B cell (primary cell): ENCODE results near the gene HOXA11. TPM values are rescaled to one million over a fixed set of nuclear protein-coding genes. Genes with fewer than 3 reads are reported as not detected.

Experiments used
- ATAC-seq: fragments of 200-7000 bp; cut with Tn5 transposase; one replicate; pipeline ENCODE4 v1.10.0; 2021; ENCODE audit warnings: low read depth, mild to moderate bottlenecking, moderate number of reproducible peaks, moderate library complexity
- CTCF ChIA-PET: fragments of 350-600 bp; sonication (Branson Sonifier 250); formaldehyde crosslinking; loops from one replicate; lab custom pipeline; 2021; ENCODE audit warnings: antibody characterized with exemption, inconsistent platforms; lab: Charles Lee
- POLR2A ChIA-PET: fragments of 350-600 bp; sonication (Branson Sonifier 250); formaldehyde crosslinking; loops from one replicate; lab custom pipeline; 2021; ENCODE audit warnings: antibody characterized with exemption; lab: Charles Lee
- DNase-seq: peaks from one replicate; pipeline ENCODE4 v3.0.0; 2013
- H2AFZ ChIP-seq: 2 replicates; pipeline ENCODE4 v1.6.1; 2012; ENCODE audit warnings: mild to moderate bottlenecking, low read depth, low read length; ENCODE audit not compliant: insufficient read depth, poor library complexity, severe bottlenecking
- H3K27ac ChIP-seq, 2 donors: 1 replicate in 1 of 2; 2 replicates in 1 of 2; pipeline ENCODE4 v1.5.1; 2012 to 2013; ENCODE audit warnings: low read length in 2 of 2, mild to moderate bottlenecking in 2 of 2, moderate library complexity in 1 of 2
- H3K27me3 ChIP-seq, 4 experiments: fragments of 200-600 bp in 1 of 4; sonication (generic) in 1 of 4; replicated peaks in 1 of 4; 1 replicate in 2 of 4; 2 replicates in 2 of 4; pipeline versions ENCODE4 v1.6.1 to v1.7.0; 2013 to 2016; ENCODE audit warnings: low read length in 3 of 4, mild to moderate bottlenecking in 2 of 4, mixed read lengths in 1 of 4, moderate library complexity in 1 of 4; ENCODE audit not compliant: insufficient read depth in 4 of 4, control insufficient read depth in 3 of 4; ENCODE audit errors: control extremely low read depth in 1 of 4
- H3K36me3 ChIP-seq, 2 experiments: replicated peaks in 1 of 2; 1 replicate in 1 of 2; 2 replicates in 1 of 2; pipeline versions ENCODE4 v1.6.1 to v1.7.1; 2013; ENCODE audit warnings: low read length in 1 of 2; ENCODE audit not compliant: insufficient read depth in 2 of 2, control insufficient read depth in 1 of 2; ENCODE audit errors: control extremely low read depth in 1 of 2, extremely low read depth in 1 of 2
- H3K4me1 ChIP-seq, 2 donors: fragments of 200-600 bp in 1 of 2; sonication (generic) in 1 of 2; 1 replicate in 1 of 2; 2 replicates in 1 of 2; pipeline versions ENCODE4 v1.5.1 to v1.6.1; 2013 to 2017; ENCODE audit warnings: low read length in 2 of 2; ENCODE audit not compliant: control insufficient read depth in 2 of 2, insufficient read depth in 2 of 2
- H3K4me2 ChIP-seq: replicated peaks from 2 replicates; pipeline ENCODE3; 2012; ENCODE audit warnings: mild to moderate bottlenecking, low read depth, low read length; ENCODE audit not compliant: poor library complexity, severe bottlenecking
- H3K4me3 ChIP-seq, 5 experiments: fragments of 200-600 bp in 1 of 5; sonication (generic) in 1 of 5; 1 replicate in 3 of 5; 2 replicates in 2 of 5; pipeline versions ENCODE4 v1.5.1 to v1.7.0; 2011 to 2016; ENCODE audit warnings: low read length in 4 of 5, mild to moderate bottlenecking in 4 of 5, low read depth in 2 of 5, control low read depth in 1 of 5, moderate library complexity in 1 of 5; ENCODE audit not compliant: insufficient read depth in 1 of 5; ENCODE audit errors: control extremely low read depth in 1 of 5, extremely low read depth in 1 of 5
- H3K79me2 ChIP-seq: fragments of 200-600 bp; sonication (generic); one replicate; pipeline ENCODE4 v1.6.0; 2016; ENCODE audit warnings: low read length; ENCODE audit not compliant: control insufficient read depth, insufficient read depth
- H3K9ac ChIP-seq: fragments of 200-600 bp; sonication (generic); 2 replicates; pipeline ENCODE4 v1.6.1; 2017; ENCODE audit warnings: mild to moderate bottlenecking, low read length, moderate library complexity
- H3K9me3 ChIP-seq, 3 donors: one replicate each; pipeline versions ENCODE4 v1.6.1 to v1.7.1; 2013; ENCODE audit warnings: low read length in 2 of 3; ENCODE audit not compliant: control insufficient read depth in 2 of 3, insufficient read depth in 1 of 3; ENCODE audit errors: control extremely low read depth in 1 of 3
- H4K20me1 ChIP-seq: 2 replicates; pipeline ENCODE4 v1.6.0; 2012; ENCODE audit warnings: mild to moderate bottlenecking, low read length; ENCODE audit not compliant: insufficient read depth, control insufficient read depth, poor library complexity, severe bottlenecking
- H3K27ac Mint-ChIP-seq: one replicate; pipeline ENCODE4 v1.8.0; 2021; ENCODE audit warnings: mixed read lengths
- H3K27me3 Mint-ChIP-seq: one replicate; pipeline ENCODE4 v1.8.0; 2021; ENCODE audit warnings: mixed read lengths
- H3K4me1 Mint-ChIP-seq: one replicate; pipeline ENCODE4 v1.8.0; 2021; ENCODE audit warnings: mixed read lengths
- H3K4me3 Mint-ChIP-seq: one replicate; pipeline ENCODE4 v1.8.0; 2021; ENCODE audit warnings: mixed read lengths
- H3K9me3 Mint-ChIP-seq: one replicate; pipeline ENCODE4 v1.8.0; 2022; ENCODE audit warnings: mixed read lengths; ENCODE audit not compliant: insufficient read depth
- CTCF ChIP-seq: fragments of 200-600 bp; IDR thresholded peaks from one replicate; pipeline ENCODE4 v1.8.0; 2022; ENCODE audit warnings: antibody characterized with exemption, mild to moderate bottlenecking
- EZH2 ChIP-seq: IDR thresholded peaks from 2 replicates; pipeline ENCODE4 v1.6.1; 2012; ENCODE audit warnings: borderline replicate concordance, low read depth, mild to moderate bottlenecking, moderate library complexity, low read length; ENCODE audit not compliant: insufficient read depth, poor library complexity, severe bottlenecking
- WGBS: methylation state at CpG from one replicate; pipeline ENCODE4 v1.1.5; 2013; ENCODE audit warnings: missing lambda C conversion rate; ENCODE audit not compliant: insufficient coverage; 5-methylcytosine and 5-hydroxymethylcytosine counted together
- intact Hi-C: fragments of 100-400 bp; cut with micrococcal nuclease; formaldehyde crosslinking; loops from one replicate; pipeline ENCODE4 v1.10.0; 2022
- polyA plus RNA-seq: library from polyadenylated mRNA; depleted of rRNA; stranded (reverse); fragments of >200 nt; gene quantifications from 2 replicates; pipeline ENCODE4 v1.2.3, GENCODE V29; 2012
- total RNA-seq, 2 donors: library from RNA; stranded (reverse); fragments of 120-200 nt in 1 of 2; gene quantifications; 1 replicate in 1 of 2; 2 replicates in 1 of 2; pipeline versions ENCODE4 v1.2.3 to v1.2.4, GENCODE V29; 2013 to 2022

Gene HOXA11
- total and polyA plus RNA-seq, 2 donors (not counting 1 experiment from before 2014, with no cell fraction given), result not detected

- ChIA-PET CTCF (interaction anchor here (0.5 to 2.5 kb wide), 8 partner anchors 8 to 1307 kb away, joined by 3 to 11 read pairs (median 6); partner anchors contain the start of genes HOXA11 and HOXA6), POLR2A (no interaction called here)
- Mint-ChIP-seq H3K4me1 (peaks cover 39% of the 10 kb centered on the region), H3K27ac (peak within 1 kb of the TSS; percentile 63), H3K27me3 (peaks cover 80% of the 10 kb centered on the region), H3K9me3 (no peaks in the 10 kb centered on the region), H3K4me3 (peak within 1 kb of the TSS; percentile 91)
- Histone ChIP-seq H3K27ac (no peak within 1 kb of the TSS), H3K36me3 (no peaks in the 10 kb centered on the region), H2AFZ (peak within 1 kb of the TSS; percentile 38), H3K9me3 (peaks cover 0 to 50% (median 2%) of the 10 kb centered on the region in 3 donors), H4K20me1 (no peaks in the 10 kb centered on the region), H3K4me1 (peaks cover 42 to 66% of the 10 kb centered on the region in 2 donors), H3K9ac (peak within 1 kb of the TSS; percentile 21), H3K4me2 (peak within 1 kb of the TSS; percentile 78), H3K4me3 (peak within 1 kb of the TSS in 4 of 5 experiments; percentile 13 to 48 (median 39)), H3K27me3 (peaks cover 3 to 84% (median 83%) of the 10 kb centered on the region in 4 experiments), H3K79me2 (no peaks in the 10 kb centered on the region)
- intact Hi-C loops, result loop anchor here (2.0 to 10.0 kb wide), 4 partner anchors 39 to 1212 kb away; partner anchors contain the start of genes CREB5 and EVX1
- ATAC-seq, result peak; percentile 73
- TF ChIP-seq CTCF (no peak), EZH2 (peak; percentile 99)
- 3% methylated on average over 99 of the region's 99 CpGs for WGBS
- DNase-seq, result peak; percentile 53
These were observed 15.1 kb upstream of the HOXA11 start, which contains the start of gene HOXA13 for GRCh38 chr7:27199849-27200760. HOXA13 (minus strand) TSS chr7:27200091; CDS start chr7:27200077, 14 bp downstream.
